Thyroid gland (tissue), 4 donors: ENCODE results near the gene ATP8A1. TPM values are rescaled to one million over a fixed set of nuclear protein-coding genes. Genes with fewer than 3 reads are reported as not detected.

Source experiments
- DNase-seq, 2 donors: peaks; one replicate each; pipeline ENCODE4 v3.0.0-alpha.2; 2019
- H3K27ac ChIP-seq, 3 donors: fragments of 200-600 bp; sonication (generic); 1 replicate in 2 of 3; 2 replicates in 1 of 3; pipeline ENCODE4 v1.5.1; 2016 to 2019; ENCODE audit warnings: mild to moderate bottlenecking in 1 of 3, moderate library complexity in 1 of 3
- H3K27me3 ChIP-seq: fragments of 200-600 bp; sonication (generic); one replicate; pipeline ENCODE4 v1.5.1; 2019
- H3K36me3 ChIP-seq, 2 donors: fragments of 200-600 bp; sonication (generic); one replicate each; pipeline ENCODE4 v1.5.1; 2016 to 2019
- H3K4me1 ChIP-seq, 2 donors: fragments of 200-600 bp; sonication (generic); one replicate each; pipeline ENCODE4 v1.5.1; 2017 to 2019
- H3K4me3 ChIP-seq, 3 donors: fragments of 200-600 bp; sonication (generic); replicated peaks in 1 of 3; 1 replicate in 2 of 3; 2 replicates in 1 of 3; pipeline ENCODE4 v1.5.1; 2016; ENCODE audit warnings: mild to moderate bottlenecking in 1 of 3
- H3K9me3 ChIP-seq: fragments of 200-600 bp; sonication (generic); one replicate; pipeline ENCODE4 v1.5.1; 2017
- CTCF ChIP-seq, 6 experiments: fragments of 200-600 bp in 3 of 6; fragments of 450-650 bp in 3 of 6; sonication (generic) in 3 of 6; IDR thresholded peaks; one replicate each; pipeline ENCODE4 v1.5.1; 2016 to 2019; ENCODE audit warnings: antibody characterized with exemption in 6 of 6, mild to moderate bottlenecking in 2 of 6, inconsistent platforms in 1 of 6, moderate library complexity in 1 of 6
- POLR2A ChIP-seq, 2 donors: fragments of 450-650 bp; IDR thresholded peaks; one replicate each; pipeline ENCODE4 v1.6.1; 2017; ENCODE audit warnings: antibody characterized with exemption in 2 of 2, mild to moderate bottlenecking in 2 of 2, moderate library complexity in 1 of 2
- WGBS, 2 donors: methylation state at CpG; one replicate each; pipeline ENCODE4 v1.1.5; 2017; 5-methylcytosine and 5-hydroxymethylcytosine counted together
- intact Hi-C: fragments of 100-400 bp; cut with DNase I; formaldehyde crosslinking; loops from one replicate; pipeline ENCODE4 v1.15.1; 2023
- total RNA-seq, 4 donors: library from RNA; depleted of rRNA; stranded (reverse); fragments of >200 nt; gene quantifications; one replicate each; pipeline ENCODE4 v1.2.3, GENCODE V29; 2016

The ATP8A1 gene
- total RNA-seq, 4 donors from 2014 or later, result 191 to 274 (median 245) TPM

- intact Hi-C loops, result loop anchor here (10.0 kb wide), 1 partner anchor 638 kb away; no protein-coding TSS in a partner anchor
- no peak overlapping the region for H3K4me3 ChIP-seq
- no peaks in the 10 kb centered on the region for H3K27me3 ChIP-seq
- DNase-seq, result no peak
- H3K27ac ChIP-seq, result no peak overlapping the region
- TF ChIP-seq CTCF (IDR thresholded peaks at IDR 0.05) (no peak), POLR2A (IDR thresholded peaks at IDR 0.05) (no peak)
- WGBS, 2 donors, result 85% methylated on average over 7 of the region's 7 CpGs
- H3K9me3 ChIP-seq, result no peaks in the 10 kb centered on the region
- no peaks in the 10 kb centered on the region for H3K36me3 ChIP-seq
- peaks cover 17 to 25% of the 10 kb centered on the region in 2 donors for H3K4me1 ChIP-seq
These were observed 13.9 kb downstream of the ATP8A1 start for GRCh38 chr4:42642845-42643615.

GRCh38 chr4:42642101-42642797, 14.7 kb downstream of the ATP8A1 start:
- H3K27me3 ChIP-seq, result no peaks in the 10 kb centered on the region
- H3K4me3 ChIP-seq, result no peak overlapping the region
- WGBS, 2 donors, result 87 to 91% methylated on average over 7 of the region's 7 CpGs
- peaks cover 25 to 28% of the 10 kb centered on the region in 2 donors for H3K4me1 ChIP-seq
- H3K27ac ChIP-seq, result no peak overlapping the region
- intact Hi-C loops, result loop anchor here (10.0 kb wide), 1 partner anchor 637 kb away; no protein-coding TSS in a partner anchor
- no peak for TF ChIP-seq CTCF (IDR thresholded peaks at IDR 0.05)
- no peak for TF ChIP-seq POLR2A (IDR thresholded peaks at IDR 0.05)
- H3K36me3 ChIP-seq, result no peaks in the 10 kb centered on the region
- no peaks in the 10 kb centered on the region for H3K9me3 ChIP-seq
- DNase-seq, result no peak

- intact Hi-C loops, result loop anchor here (10.0 kb wide), 1 partner anchor 637 kb away; no protein-coding TSS in a partner anchor
- Histone ChIP-seq H3K27ac (no peak overlapping the region), H3K36me3 (no peaks in the 10 kb centered on the region), H3K27me3 (no peaks in the 10 kb centered on the region), H3K4me3 (no peak overlapping the region), H3K4me1 (peaks cover 28 to 31% of the 10 kb centered on the region in 2 donors), H3K9me3 (no peaks in the 10 kb centered on the region)
- 78 to 89% methylated on average over 1 of the region's 1 CpG for WGBS, 2 donors
- no peak for DNase-seq
- no peak for TF ChIP-seq CTCF (IDR thresholded peaks at IDR 0.05)
- TF ChIP-seq POLR2A (IDR thresholded peaks at IDR 0.05), result no peak
These were observed 15.2 kb downstream of the ATP8A1 start for GRCh38 chr4:42641656-42642055.

- Histone ChIP-seq H3K4me1 (peaks cover 29 to 35% of the 10 kb centered on the region in 2 donors), H3K27me3 (no peaks in the 10 kb centered on the region), H3K27ac (no peak overlapping the region), H3K9me3 (no peaks in the 10 kb centered on the region), H3K4me3 (no peak overlapping the region), H3K36me3 (no peaks in the 10 kb centered on the region)
- no peak for TF ChIP-seq POLR2A (IDR thresholded peaks at IDR 0.05)
- no peak for TF ChIP-seq CTCF (IDR thresholded peaks at IDR 0.05)
- DNase-seq, result no peak
- intact Hi-C loops, result loop anchor here (10.0 kb wide), 1 partner anchor 636 kb away; no protein-coding TSS in a partner anchor
These were observed 15.7 kb downstream of the ATP8A1 start for GRCh38 chr4:42641161-42641560.

DNA sequence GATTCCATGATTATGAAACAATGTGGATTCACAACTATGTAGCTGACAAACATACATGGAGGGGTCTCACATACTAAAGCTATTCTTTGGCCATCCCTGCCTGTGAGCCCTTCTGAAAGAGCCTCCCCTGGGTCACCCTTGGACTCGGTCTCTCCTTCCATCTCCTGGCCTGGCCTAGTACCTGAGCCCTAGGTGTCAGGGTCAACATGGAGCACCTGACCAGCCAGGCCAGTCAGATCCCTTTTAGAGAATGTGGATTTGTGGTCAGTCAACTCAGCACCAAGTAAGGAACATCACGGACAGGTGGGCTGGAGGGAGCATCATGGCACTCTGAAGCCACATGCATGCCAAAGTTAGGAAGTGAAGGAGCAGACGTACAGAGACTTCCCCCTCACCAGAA, 16.3 kb downstream of the ATP8A1 start:
- Histone ChIP-seq H3K27me3 (no peaks in the 10 kb centered on the region), H3K9me3 (no peaks in the 10 kb centered on the region), H3K27ac (no peak overlapping the region), H3K4me3 (no peak overlapping the region), H3K36me3 (no peaks in the 10 kb centered on the region), H3K4me1 (peaks cover 31 to 35% of the 10 kb centered on the region in 2 donors)
- TF ChIP-seq POLR2A (IDR thresholded peaks at IDR 0.05) (no peak), CTCF (IDR thresholded peaks at IDR 0.05) (no peak)
- intact Hi-C loops, result loop anchor here (10.0 kb wide), 1 partner anchor 636 kb away; no protein-coding TSS in a partner anchor
- WGBS, 2 donors, result 80 to 89% methylated on average over 3 of the region's 3 CpGs
- no peak for DNase-seq
